Breast epithelium (tissue), 4 donors: ENCODE data around the gene ERP29. TPM values are rescaled to one million over a fixed set of nuclear protein-coding genes. Genes with fewer than 3 reads are reported as not detected.

Experiments
- DNase-seq, 2 donors: peaks; one replicate each; pipeline ENCODE4 v3.0.0-alpha.2; 2019; ENCODE audit warnings: low spot score in 2 of 2
- H3K27ac ChIP-seq, 2 donors: fragments of 200-600 bp; sonication (generic) in 1 of 2; one replicate each; pipeline ENCODE4 v1.5.1; 2016 to 2019; ENCODE audit warnings: mild to moderate bottlenecking in 1 of 2
- H3K27me3 ChIP-seq, 2 donors: fragments of 200-600 bp; sonication (generic) in 1 of 2; one replicate each; pipeline versions ENCODE4 v1.5.1 to v1.6.0; 2017 to 2019; ENCODE audit warnings: control low read depth in 1 of 2, mild to moderate bottlenecking in 1 of 2
- H3K36me3 ChIP-seq: fragments of 200-600 bp; one replicate; pipeline ENCODE4 v1.5.1; 2019
- H3K4me1 ChIP-seq, 2 donors: fragments of 200-600 bp; sonication (generic); one replicate each; pipeline ENCODE4 v1.5.1; 2016 to 2019; ENCODE audit warnings: control low read depth in 1 of 2
- H3K4me3 ChIP-seq, 3 donors: fragments of 200-600 bp; sonication (generic); 1 replicate in 2 of 3; 2 replicates in 1 of 3; pipeline ENCODE4 v1.5.1; 2016 to 2019; ENCODE audit warnings: mild to moderate bottlenecking in 3 of 3, moderate library complexity in 2 of 3
- H3K9me3 ChIP-seq, 2 donors: fragments of 200-600 bp; sonication (generic) in 1 of 2; one replicate each; pipeline ENCODE4 v1.5.1; 2016 to 2019; ENCODE audit warnings: control low read depth in 1 of 2
- CTCF ChIP-seq, 3 donors: fragments of 450-650 bp; IDR thresholded peaks; one replicate each; pipeline ENCODE4 v1.5.1; 2016 to 2017; ENCODE audit warnings: antibody characterized with exemption in 3 of 3, mild to moderate bottlenecking in 3 of 3, moderate library complexity in 3 of 3
- POLR2A ChIP-seq: fragments of 450-650 bp; IDR thresholded peaks from one replicate; pipeline ENCODE4 v1.6.1; 2016; ENCODE audit warnings: antibody characterized with exemption, mild to moderate bottlenecking, moderate library complexity
- POLR2AphosphoS5 ChIP-seq, 3 donors: sonication (generic); formaldehyde crosslinking; IDR thresholded peaks; one replicate each; pipeline ENCODE4 v1.6.1; 2017; ENCODE audit warnings: antibody characterized with exemption in 3 of 3
- intact Hi-C: fragments of 100-400 bp; cut with DNase I; formaldehyde crosslinking; loops from one replicate; pipeline ENCODE4 v1.15.1; 2023; ENCODE audit warnings: low total_unique reads
- total RNA-seq, 3 donors: library from RNA; depleted of rRNA; stranded (reverse); fragments of >200 nt; gene quantifications; one replicate each; pipeline ENCODE4 v1.1.0, GENCODE V29; 2016

The ERP29 gene
- total RNA-seq, 3 donors from 2014 or later = 40.3 to 52.8 (median 41.0) TPM

DNA sequence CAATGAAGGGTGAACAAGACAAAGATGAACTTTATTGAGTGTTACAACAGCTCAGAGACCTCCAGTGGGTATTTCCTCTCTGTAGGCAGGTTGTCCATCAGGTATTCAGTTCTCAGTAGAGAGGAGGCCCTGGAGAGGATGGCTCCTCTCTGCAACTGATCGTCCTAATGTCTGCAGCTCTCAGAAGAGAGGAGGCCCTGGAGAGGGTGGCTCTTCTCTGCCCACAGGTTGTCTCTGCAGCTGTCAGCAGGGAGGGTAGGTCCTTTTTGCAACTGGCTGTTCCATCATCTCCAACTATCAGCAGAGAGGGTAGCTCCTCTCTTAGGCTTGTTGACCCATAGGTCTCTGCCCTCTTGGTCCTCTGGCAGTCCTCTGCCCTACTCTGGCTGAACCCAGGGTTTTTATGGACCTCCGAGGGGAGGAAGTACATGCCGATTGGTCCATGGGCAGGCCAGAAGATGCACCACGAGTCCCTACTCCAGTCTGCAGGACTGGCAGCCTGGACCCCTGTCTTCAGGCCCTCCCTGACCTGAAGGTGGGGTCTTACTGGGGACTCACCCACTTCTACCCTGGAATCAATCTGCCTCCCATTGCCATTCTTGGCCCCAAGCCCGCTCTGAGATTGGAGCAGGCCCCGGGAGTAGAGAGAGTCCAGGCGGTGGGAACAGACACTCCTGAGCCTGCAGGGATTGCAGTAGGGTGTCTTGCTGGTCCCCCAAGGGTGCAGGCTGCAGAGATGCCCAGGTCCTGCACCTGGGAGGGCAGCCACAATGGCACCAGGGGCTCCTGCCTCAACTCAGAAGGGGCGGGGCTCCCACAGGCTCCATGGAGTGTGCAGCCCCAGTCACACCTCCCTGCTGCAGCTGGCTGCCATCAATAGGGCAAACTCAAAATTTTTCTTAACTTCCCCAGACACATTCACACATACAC, 2.5 kb upstream of the ERP29 start:
- Histone ChIP-seq H3K4me1 (peaks cover 6 to 25% of the 10 kb centered on the region in 2 donors), H3K9me3 (no peaks in the 10 kb centered on the region), H3K27me3 (no peaks in the 10 kb centered on the region), H3K36me3 (no peaks in the 10 kb centered on the region), H3K27ac (peak overlapping the region; percentile 97 to 99), H3K4me3 (no peak overlapping the region)
- no peak for DNase-seq
- no peak for TF ChIP-seq POLR2A
- intact Hi-C loops = no loop called here

DNA sequence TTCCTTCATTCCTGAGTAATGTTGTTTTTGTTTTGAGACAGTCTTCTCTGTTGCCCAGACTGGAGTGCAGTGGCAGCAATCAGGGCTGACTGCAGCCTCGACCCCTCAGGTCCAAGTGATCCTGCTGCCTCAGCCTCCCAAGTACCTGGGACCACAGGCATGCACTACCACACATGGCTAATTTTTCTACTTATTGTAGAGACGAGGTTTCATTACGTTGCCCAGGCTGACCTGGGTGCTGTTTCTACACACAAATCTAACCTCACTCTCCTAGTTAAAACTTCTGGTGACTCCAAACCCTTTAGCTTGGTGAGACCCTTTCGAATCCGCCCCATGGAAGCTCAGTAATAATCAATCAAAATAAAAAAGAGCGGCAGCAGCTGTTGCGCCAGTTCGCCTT, 1.5 kb upstream of the ERP29 start:
- Histone ChIP-seq H3K9me3 (no peaks in the 10 kb centered on the region), H3K27me3 (no peaks in the 10 kb centered on the region), H3K4me3 (peak overlapping the region; percentile 94 to 99 (median 97)), H3K27ac (peak overlapping the region; percentile 97 to 99), H3K36me3 (no peaks in the 10 kb centered on the region), H3K4me1 (peaks cover 6 to 19% of the 10 kb centered on the region in 2 donors)
- no peak for DNase-seq
- intact Hi-C loops = no loop called here
- TF ChIP-seq POLR2A (no peak), POLR2AphosphoS5 (IDR thresholded peaks at IDR 0.05) (no peak), CTCF (IDR thresholded peaks at IDR 0.05) (no peak)

DNA sequence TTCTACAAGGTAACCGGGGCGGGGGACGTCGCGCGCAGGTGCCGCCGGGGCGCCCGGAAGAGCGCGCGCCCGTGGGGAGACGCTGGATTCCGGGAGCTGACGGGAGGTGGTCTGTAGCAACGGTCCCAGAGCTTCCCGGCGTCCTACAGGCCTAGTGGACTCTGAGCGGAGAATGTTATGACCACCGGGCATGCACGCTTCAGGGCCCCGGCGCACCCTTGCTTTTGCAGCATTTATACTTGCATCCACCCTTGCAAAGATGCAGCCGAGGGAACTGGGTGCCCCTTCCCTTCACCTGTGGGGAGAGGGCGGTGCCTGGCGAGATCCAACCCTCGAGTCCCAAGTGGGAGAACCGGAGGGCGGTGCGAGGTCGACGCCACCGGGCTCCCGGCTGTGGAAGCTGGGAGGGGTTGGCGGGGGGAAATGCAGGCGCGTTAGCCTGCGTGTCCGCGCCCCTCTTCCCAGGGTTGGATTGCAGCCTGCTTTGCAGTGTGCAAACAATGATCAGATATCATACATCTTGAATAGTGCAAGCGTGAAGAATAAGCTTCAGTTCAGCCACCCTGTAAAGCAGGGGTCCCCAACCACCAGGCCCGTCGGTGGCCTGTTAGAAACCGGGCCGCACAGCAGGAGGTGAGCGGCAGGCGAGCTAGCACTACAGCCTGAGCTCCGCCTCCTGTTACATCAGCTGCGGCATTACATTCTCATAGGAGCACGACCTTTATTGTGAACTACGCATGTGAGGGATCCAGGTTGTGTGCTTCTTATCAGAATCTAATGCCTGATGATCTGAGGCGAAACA, 576 bp downstream of the ERP29 start:
- intact Hi-C loops = no loop called here
- peak; percentile 45 to 59 for DNase-seq
- Histone ChIP-seq H3K27me3 (no peaks in the 10 kb centered on the region), H3K27ac (peak overlapping the region; percentile 97 to 99), H3K9me3 (no peaks in the 10 kb centered on the region), H3K36me3 (no peaks in the 10 kb centered on the region), H3K4me1 (peaks cover 6 to 11% of the 10 kb centered on the region in 2 donors), H3K4me3 (peak overlapping the region; percentile 94 to 99 (median 97))
- no peak for TF ChIP-seq POLR2A
- TF ChIP-seq POLR2AphosphoS5 (IDR thresholded peaks at IDR 0.05) = no peak
- peak in 1 of 3 donors; percentile 9 for TF ChIP-seq CTCF (IDR thresholded peaks at IDR 0.05)

- no peak for TF ChIP-seq POLR2A
- no peak overlapping the region for H3K27ac ChIP-seq
- intact Hi-C loops = no loop called here
- H3K4me1 ChIP-seq = peaks cover 6 to 11% of the 10 kb centered on the region in 2 donors
- no peaks in the 10 kb centered on the region for H3K36me3 ChIP-seq
- H3K9me3 ChIP-seq = no peaks in the 10 kb centered on the region
- no peaks in the 10 kb centered on the region for H3K27me3 ChIP-seq
- no peak overlapping the region for H3K4me3 ChIP-seq
- DNase-seq = no peak
These were observed 2.7 kb downstream of the ERP29 start for GRCh38 chr12:112015938-112016337.

DNA sequence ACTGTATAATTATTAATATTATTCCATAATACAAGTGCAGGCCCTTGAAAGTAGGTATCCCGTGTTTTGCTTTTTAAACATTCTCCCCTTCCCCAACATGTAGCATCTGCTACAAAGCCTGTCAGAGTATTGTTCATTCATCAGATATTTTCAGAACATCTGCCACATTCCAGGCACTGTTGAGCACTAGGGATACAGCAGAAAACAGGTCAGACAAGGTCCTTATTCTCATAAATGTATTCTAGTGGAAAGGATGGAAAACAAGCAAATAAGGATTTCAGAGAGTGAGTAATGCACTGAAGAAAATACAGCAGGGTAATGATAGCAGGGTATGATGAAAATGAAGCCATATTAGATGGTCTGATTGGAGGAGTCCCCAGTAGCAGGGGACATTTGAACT, 3.8 kb downstream of the ERP29 start:
- intact Hi-C loops = no loop called here
- TF ChIP-seq POLR2AphosphoS5 (IDR thresholded peaks at IDR 0.05) (no peak), CTCF (IDR thresholded peaks at IDR 0.05) (no peak), POLR2A (no peak)

More for the DNA sequence above, 3.8 kb downstream of the ERP29 start:
- H3K9me3 ChIP-seq = no peaks in the 10 kb centered on the region
- no peaks in the 10 kb centered on the region for H3K36me3 ChIP-seq
- no peak for DNase-seq
- H3K27me3 ChIP-seq = no peaks in the 10 kb centered on the region
- H3K4me1 ChIP-seq = peaks cover 0 to 6% of the 10 kb centered on the region in 2 donors
- no peak overlapping the region for H3K27ac ChIP-seq
- no peak overlapping the region for H3K4me3 ChIP-seq
